PC-9 (cell line): ENCODE data around the gene LHCGR. TPM values are rescaled to one million over a fixed set of nuclear protein-coding genes. Genes with fewer than 3 reads are reported as not detected.

Experiments used
- BruUV-seq: library from RNA; stranded (reverse); fragments of 400-500 nt; replicated peaks from 2 replicates; lab custom pipeline; 2021; lab: Mats Ljungman, UMichigan
- CTCF ChIA-PET: fragments of 300-600 bp; sonication (Branson Sonifier 250); formaldehyde crosslinking; loops from one replicate; lab custom pipeline; 2022; ENCODE audit warnings: antibody characterized with exemption; lab: Charles Lee
- POLR2A ChIA-PET: fragments of 300-600 bp; sonication (Branson Sonifier 250); formaldehyde crosslinking; loops from one replicate; lab custom pipeline; 2022; ENCODE audit warnings: antibody characterized with exemption; ENCODE audit not compliant: unreplicated experiment; lab: Charles Lee
- DNase-seq, 2 experiments: peaks; one replicate each; pipeline versions ENCODE4 v3.0.0 to v3.0.0-alpha.2; 2015 to 2022; ENCODE audit warnings: mixed read lengths in 1 of 2
- H2AFZ ChIP-seq: fragments of 200-600 bp; sonication (generic); 2 replicates; pipeline ENCODE4 v1.8.1; 2017; ENCODE audit warnings: antibody characterized with exemption
- H3F3A ChIP-seq: fragments of 200-600 bp; sonication (generic); 2 replicates; pipeline ENCODE4 v1.8.1; 2017; ENCODE audit warnings: antibody characterized with exemption, mild to moderate bottlenecking, low read depth; ENCODE audit not compliant: insufficient read depth
- H3K27ac ChIP-seq: fragments of 200-600 bp; sonication (generic); 2 replicates; pipeline ENCODE4 v1.6.1; 2016; ENCODE audit warnings: mixed run types
- H3K27me3 ChIP-seq: fragments of 200-600 bp; sonication (generic); 2 replicates; pipeline ENCODE4 v1.6.1; 2016; ENCODE audit warnings: low read depth, mixed run types; ENCODE audit not compliant: insufficient read depth
- H3K36me3 ChIP-seq: fragments of 200-600 bp; sonication (generic); 2 replicates; pipeline ENCODE4 v1.6.1; 2016; ENCODE audit warnings: low read depth, mixed run types
- H3K4me1 ChIP-seq: fragments of 200-600 bp; sonication (generic); replicated peaks from 2 replicates; pipeline ENCODE4 v1.6.1; 2016; ENCODE audit warnings: mixed run types; ENCODE audit not compliant: insufficient read depth
- H3K4me2 ChIP-seq: fragments of 200-600 bp; sonication (generic); 2 replicates; pipeline ENCODE4 v1.6.1; 2017; ENCODE audit warnings: mixed run types
- H3K4me3 ChIP-seq: fragments of 200-600 bp; sonication (generic); 2 replicates; pipeline ENCODE4 v1.6.1; 2016; ENCODE audit warnings: mixed run types
- H3K79me2 ChIP-seq: fragments of 200-600 bp; sonication (generic); 2 replicates; pipeline ENCODE4 v1.6.1; 2017; ENCODE audit warnings: low read depth, mixed run types
- H3K9me2 ChIP-seq: fragments of 200-600 bp; sonication (generic); 2 replicates; pipeline ENCODE4 v1.8.1; 2017; ENCODE audit warnings: mild to moderate bottlenecking; ENCODE audit not compliant: insufficient read depth
- H3K9me3 ChIP-seq: fragments of 200-600 bp; sonication (generic); 2 replicates; pipeline ENCODE4 v1.8.1; 2016; ENCODE audit warnings: low read depth; ENCODE audit not compliant: insufficient read depth
- H4K20me1 ChIP-seq: fragments of 200-600 bp; sonication (generic); 2 replicates; pipeline ENCODE4 v1.8.1; 2017; ENCODE audit not compliant: insufficient read depth
- EZH2 ChIP-seq: fragments of 200-600 bp; sonication (generic); IDR thresholded peaks from 2 replicates; pipeline ENCODE4 v1.8.0; 2017; ENCODE audit warnings: antibody characterized with exemption, low read depth
- intact Hi-C: fragments of 100-400 bp; cut with micrococcal nuclease; formaldehyde crosslinking; loops from one replicate; pipeline ENCODE4 v1.10.0; 2022; ENCODE audit not compliant: unreplicated experiment
- total RNA-seq: library from RNA; stranded (reverse); gene quantifications from 2 replicates; pipeline ENCODE4 v1.2.3, GENCODE V29; 2021
- TF ChIP-seq, protein P1 (sequence below): fragments of 200-600 bp; sonication (generic); conservative IDR thresholded peaks from 2 replicates; pipeline ENCODE4 v1.6.1; 2017; ENCODE audit warnings: mixed run types, antibody characterized with exemption, mild to moderate bottlenecking, moderate library complexity

The LHCGR gene
- total RNA-seq, 1 experiment from 2014 or later: not detected

DNA sequence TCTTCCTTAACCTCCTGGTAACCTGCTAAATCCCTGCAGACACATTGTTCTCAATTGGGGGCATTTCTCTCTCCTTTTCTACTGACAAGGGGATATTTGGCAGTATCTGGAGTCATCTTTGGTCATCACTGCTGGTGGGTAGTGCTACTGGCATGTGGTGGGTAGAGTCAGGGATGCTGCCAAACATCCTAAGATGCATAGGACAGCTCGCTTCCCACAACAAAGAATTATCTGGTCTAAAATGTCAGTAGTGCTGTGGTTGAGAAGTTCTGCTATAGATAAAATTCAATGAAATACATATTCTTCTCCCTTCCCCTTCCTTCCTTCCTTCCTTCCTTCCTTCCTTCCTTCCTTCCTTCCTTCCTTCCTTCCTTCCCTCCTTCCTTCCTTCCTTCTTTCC lies 18.7 kb upstream of the LHCGR start:
- Histone ChIP-seq H3K9me2 (no peaks in the 10 kb centered on the region), H2AFZ (no peak overlapping the region), H3K4me2 (no peak overlapping the region), H3K27ac (no peak overlapping the region), H3K4me1 (no peaks in the 10 kb centered on the region), H3K4me3 (no peak overlapping the region), H4K20me1 (no peaks in the 10 kb centered on the region), H3K27me3 (0 out of 2 replicates have a peak, but pooled peaks cover 11% of the 10 kb centered on the region), H3K36me3 (no peaks in the 10 kb centered on the region), H3K9me3 (no peaks in the 10 kb centered on the region), H3K79me2 (no peaks in the 10 kb centered on the region), H3F3A (no peaks in the 10 kb centered on the region)
- no peak for DNase-seq
- no peak for TF ChIP-seq EZH2
- TF ChIP-seq, protein P1, sequence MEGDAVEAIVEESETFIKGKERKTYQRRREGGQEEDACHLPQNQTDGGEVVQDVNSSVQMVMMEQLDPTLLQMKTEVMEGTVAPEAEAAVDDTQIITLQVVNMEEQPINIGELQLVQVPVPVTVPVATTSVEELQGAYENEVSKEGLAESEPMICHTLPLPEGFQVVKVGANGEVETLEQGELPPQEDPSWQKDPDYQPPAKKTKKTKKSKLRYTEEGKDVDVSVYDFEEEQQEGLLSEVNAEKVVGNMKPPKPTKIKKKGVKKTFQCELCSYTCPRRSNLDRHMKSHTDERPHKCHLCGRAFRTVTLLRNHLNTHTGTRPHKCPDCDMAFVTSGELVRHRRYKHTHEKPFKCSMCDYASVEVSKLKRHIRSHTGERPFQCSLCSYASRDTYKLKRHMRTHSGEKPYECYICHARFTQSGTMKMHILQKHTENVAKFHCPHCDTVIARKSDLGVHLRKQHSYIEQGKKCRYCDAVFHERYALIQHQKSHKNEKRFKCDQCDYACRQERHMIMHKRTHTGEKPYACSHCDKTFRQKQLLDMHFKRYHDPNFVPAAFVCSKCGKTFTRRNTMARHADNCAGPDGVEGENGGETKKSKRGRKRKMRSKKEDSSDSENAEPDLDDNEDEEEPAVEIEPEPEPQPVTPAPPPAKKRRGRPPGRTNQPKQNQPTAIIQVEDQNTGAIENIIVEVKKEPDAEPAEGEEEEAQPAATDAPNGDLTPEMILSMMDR: no peak
- BruUV-seq: no TSS peak
- CTCF ChIA-PET: no interaction called here
- intact Hi-C loops: no loop called here
- POLR2A ChIA-PET: no interaction called here

DNA sequence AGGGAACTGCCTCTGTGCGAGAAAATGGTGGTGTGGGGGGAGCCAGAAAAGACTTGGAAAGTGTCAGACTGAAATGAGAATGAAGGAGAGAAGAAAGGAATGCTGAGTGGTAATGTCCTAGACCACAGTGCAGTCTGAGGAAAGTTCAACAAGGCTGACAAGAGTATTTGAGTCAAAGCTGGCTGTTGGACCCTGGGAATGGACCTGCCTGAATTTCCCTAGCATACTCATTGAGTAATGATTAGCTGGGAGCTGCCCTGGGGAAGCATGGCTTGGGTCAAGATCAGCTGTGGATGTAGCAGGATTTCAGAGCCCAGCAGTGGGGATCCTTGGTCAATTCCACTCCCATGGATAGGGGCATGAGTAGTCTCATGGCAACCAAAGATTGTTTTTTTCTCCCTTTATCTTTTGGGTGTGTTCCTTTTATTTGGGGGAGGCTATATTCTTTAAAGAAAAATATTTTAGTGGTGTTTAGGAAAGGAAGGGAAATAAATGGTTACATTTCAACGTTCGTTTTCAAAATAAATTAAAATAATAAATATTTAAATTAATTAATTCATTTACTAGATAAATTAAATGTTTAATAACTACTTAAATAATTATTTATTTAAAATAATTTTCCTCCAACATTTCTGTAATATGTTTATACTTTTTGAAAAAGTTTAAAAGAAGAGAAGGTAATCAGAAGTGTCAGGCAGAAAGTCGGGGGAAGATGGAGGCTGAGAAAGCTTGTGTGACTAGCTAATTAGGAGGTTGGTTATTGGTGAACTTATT lies 15.9 kb upstream of the LHCGR start:
- intact Hi-C loops: no loop called here
- Histone ChIP-seq H3K27ac (no peak overlapping the region), H3K9me3 (no peaks in the 10 kb centered on the region), H3K4me1 (no peaks in the 10 kb centered on the region), H3K79me2 (no peaks in the 10 kb centered on the region), H4K20me1 (no peaks in the 10 kb centered on the region), H3K27me3 (peaks cover 11% of the 10 kb centered on the region; the same call in 1 of the 2 replicates), H3K9me2 (no peaks in the 10 kb centered on the region), H3K4me3 (no peak overlapping the region), H2AFZ (no peak overlapping the region), H3F3A (no peaks in the 10 kb centered on the region), H3K36me3 (no peaks in the 10 kb centered on the region), H3K4me2 (no peak overlapping the region)
- no peak for DNase-seq
- TF ChIP-seq, protein P1: no peak
- TF ChIP-seq EZH2: no peak
- CTCF ChIA-PET: no interaction called here
- POLR2A ChIA-PET: no interaction called here
- BruUV-seq: no TSS peak

DNA sequence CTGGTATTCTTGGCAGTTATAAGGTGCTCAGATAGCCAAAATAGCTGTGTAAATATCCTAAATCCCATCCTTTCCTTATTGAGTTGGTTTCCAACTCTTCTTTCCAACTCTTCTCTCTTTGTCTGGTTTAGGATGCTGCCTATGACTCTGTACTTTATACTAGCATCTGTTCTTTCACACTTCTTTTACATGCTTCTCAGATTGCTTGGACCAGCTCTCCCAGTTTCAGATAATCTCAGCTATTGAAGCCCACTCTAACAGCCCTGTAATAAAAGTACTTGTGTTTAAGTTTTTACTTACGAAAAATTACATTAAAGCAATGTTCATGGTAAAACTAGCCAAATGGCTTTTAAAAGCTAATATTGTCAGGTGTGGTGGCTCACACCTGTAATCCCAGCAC lies 14.7 kb upstream of the LHCGR start:
- Histone ChIP-seq H3K9me3 (no peaks in the 10 kb centered on the region), H3K27ac (no peak overlapping the region), H3K36me3 (no peaks in the 10 kb centered on the region), H4K20me1 (no peaks in the 10 kb centered on the region), H3F3A (no peaks in the 10 kb centered on the region), H3K4me2 (no peak overlapping the region), H3K79me2 (no peaks in the 10 kb centered on the region), H3K9me2 (no peaks in the 10 kb centered on the region), H3K4me1 (no peaks in the 10 kb centered on the region), H3K4me3 (no peak overlapping the region), H3K27me3 (peaks cover 11% of the 10 kb centered on the region; the same call in 1 of the 2 replicates), H2AFZ (no peak overlapping the region)
- intact Hi-C loops: no loop called here
- DNase-seq: no peak
- POLR2A ChIA-PET: no interaction called here
- no TSS peak for BruUV-seq
- TF ChIP-seq, protein P1: no peak
- TF ChIP-seq EZH2: no peak
- CTCF ChIA-PET: no interaction called here
